OCI-LY7 (cell line): ENCODE data around the gene ZBTB34. TPM values are rescaled to one million over a fixed set of nuclear protein-coding genes. Genes with fewer than 3 reads are reported as not detected.

Experiments used
- BruUV-seq: library from RNA; stranded (reverse); fragments of 400-500 nt; replicated peaks from 2 replicates; lab custom pipeline; 2021; lab: Mats Ljungman, UMichigan
- CTCF ChIA-PET: fragments of 300-600 bp; sonication (Branson Sonifier 250); formaldehyde crosslinking; loops from one replicate; lab custom pipeline; 2022; ENCODE audit warnings: antibody characterized with exemption; ENCODE audit not compliant: unreplicated experiment; lab: Charles Lee
- POLR2A ChIA-PET: fragments of 300-600 bp; sonication (Branson Sonifier 250); formaldehyde crosslinking; loops from one replicate; lab custom pipeline; 2022; ENCODE audit warnings: antibody characterized with exemption; lab: Charles Lee
- DNase-seq: peaks from one replicate; pipeline ENCODE4 v3.0.0-alpha.2; 2015; ENCODE audit warnings: low spot score
- H2AFZ ChIP-seq: fragments of 200-600 bp; sonication (generic), shearing (Covaris generic); 2 replicates; pipeline ENCODE4 v1.6.1; 2014; ENCODE audit warnings: mild to moderate bottlenecking, antibody characterized with exemption, low read length, moderate library complexity
- H3K27ac ChIP-seq: fragments of 200-600 bp; sonication (generic); 2 replicates; pipeline ENCODE4 v1.5.1; 2014; ENCODE audit warnings: mixed run types, low read depth, mild to moderate bottlenecking, moderate library complexity, low read length, inconsistent platforms; ENCODE audit not compliant: poor library complexity, severe bottlenecking
- H3K36me3 ChIP-seq: fragments of 200-600 bp; sonication (generic); 2 replicates; pipeline ENCODE4 v1.6.1; 2014; ENCODE audit warnings: mild to moderate bottlenecking, antibody characterized with exemption, low read length, moderate library complexity, mixed read lengths; ENCODE audit not compliant: insufficient read depth
- H3K4me1 ChIP-seq: fragments of 200-600 bp; sonication (generic); 2 replicates; pipeline ENCODE4 v1.5.1; 2014; ENCODE audit warnings: mild to moderate bottlenecking, low read length; ENCODE audit not compliant: insufficient read depth, poor library complexity, severe bottlenecking
- H3K4me2 ChIP-seq: fragments of 200-600 bp; sonication (generic); 2 replicates; pipeline ENCODE4 v1.6.1; 2014; ENCODE audit warnings: mild to moderate bottlenecking, low read length
- H3K4me3 ChIP-seq: fragments of 200-600 bp; sonication (generic); 2 replicates; pipeline ENCODE4 v1.5.1; 2014; ENCODE audit warnings: mild to moderate bottlenecking, low read depth, low read length; ENCODE audit not compliant: poor library complexity, severe bottlenecking
- H3K79me2 ChIP-seq: fragments of 200-600 bp; sonication (generic); 2 replicates; pipeline ENCODE4 v1.6.1; 2016; ENCODE audit warnings: low read depth, mild to moderate bottlenecking, low read length, moderate library complexity, mixed read lengths; ENCODE audit not compliant: insufficient read depth
- H3K9me2 ChIP-seq: fragments of 200-600 bp; sonication (generic); 2 replicates; pipeline ENCODE4 v1.6.1; 2016; ENCODE audit warnings: mild to moderate bottlenecking, low read length, mixed read lengths; ENCODE audit not compliant: insufficient read depth
- H3K9me3 ChIP-seq: fragments of 200-600 bp; sonication (generic); 2 replicates; pipeline ENCODE4 v1.6.1; 2014; ENCODE audit warnings: mild to moderate bottlenecking, mixed run types, low read length, mixed read lengths
- H4K20me1 ChIP-seq: fragments of 200-600 bp; sonication (generic); 2 replicates; pipeline ENCODE4 v1.6.1; 2014; ENCODE audit warnings: mild to moderate bottlenecking, antibody characterized with exemption, low read length, moderate library complexity, mixed read lengths; ENCODE audit not compliant: insufficient read depth
- EZH2phosphoT487 ChIP-seq: fragments of 200-600 bp; sonication (generic); IDR thresholded peaks from 2 replicates; pipeline ENCODE4 v1.6.1; 2018; ENCODE audit warnings: low read depth, borderline replicate concordance, mild to moderate bottlenecking, mixed run types, antibody characterized with exemption, low read length, moderate library complexity, mixed read lengths
- intact Hi-C: fragments of 100-400 bp; cut with micrococcal nuclease; formaldehyde crosslinking; loops from one replicate; pipeline ENCODE4 v1.10.0; 2022; ENCODE audit not compliant: unreplicated experiment
- total RNA-seq, 2 experiments: library from RNA; depleted of rRNA in 1 of 2; stranded (reverse); fragments of >200 nt in 1 of 2; shearing (Covaris generic) in 1 of 2; gene quantifications; 2 replicates each; pipeline ENCODE4 v1.2.3, GENCODE V29; 2014 to 2022
- TF ChIP-seq, protein P1 (sequence below): fragments of 200-600 bp; sonication (generic); conservative IDR thresholded peaks from 2 replicates; pipeline ENCODE4 v1.5.1; 2014; ENCODE audit warnings: mild to moderate bottlenecking, antibody characterized with exemption, low read length, moderate library complexity, mixed read lengths

The ZBTB34 gene
- total RNA-seq, 2 experiments from 2014 or later, result 6.5 to 11.3 TPM

DNA sequence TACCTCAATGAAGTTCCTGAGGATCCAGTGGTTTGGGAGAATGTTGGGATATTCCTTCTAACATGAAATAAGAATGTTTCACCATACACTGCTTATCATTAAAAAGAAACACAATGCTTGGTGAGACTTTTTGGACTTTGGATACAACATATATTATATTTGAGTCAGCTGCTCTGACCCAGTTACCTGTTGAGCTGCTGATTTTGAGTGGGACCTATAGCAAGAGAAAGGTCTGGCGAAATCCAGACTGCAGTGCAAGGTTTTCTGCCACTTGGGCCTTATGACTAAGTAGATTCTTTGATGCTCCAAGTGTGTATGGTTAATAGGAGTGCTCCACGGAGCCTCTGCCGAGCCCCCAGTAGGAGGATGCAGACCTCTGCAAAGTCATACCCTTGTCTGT is 44.1 kb downstream of the ZBTB34 start:
- Histone ChIP-seq H2AFZ (no peak overlapping the region), H3K79me2 (no peaks in the 10 kb centered on the region), H4K20me1 (no peaks in the 10 kb centered on the region), H3K4me1 (no peaks in the 10 kb centered on the region), H3K36me3 (no peaks in the 10 kb centered on the region), H3K9me3 (peaks cover 16% of the 10 kb centered on the region), H3K4me3 (no peak overlapping the region), H3K4me2 (no peak overlapping the region), H3K9me2 (no peaks in the 10 kb centered on the region), H3K27ac (no peak overlapping the region)
- TF ChIP-seq, protein P1, sequence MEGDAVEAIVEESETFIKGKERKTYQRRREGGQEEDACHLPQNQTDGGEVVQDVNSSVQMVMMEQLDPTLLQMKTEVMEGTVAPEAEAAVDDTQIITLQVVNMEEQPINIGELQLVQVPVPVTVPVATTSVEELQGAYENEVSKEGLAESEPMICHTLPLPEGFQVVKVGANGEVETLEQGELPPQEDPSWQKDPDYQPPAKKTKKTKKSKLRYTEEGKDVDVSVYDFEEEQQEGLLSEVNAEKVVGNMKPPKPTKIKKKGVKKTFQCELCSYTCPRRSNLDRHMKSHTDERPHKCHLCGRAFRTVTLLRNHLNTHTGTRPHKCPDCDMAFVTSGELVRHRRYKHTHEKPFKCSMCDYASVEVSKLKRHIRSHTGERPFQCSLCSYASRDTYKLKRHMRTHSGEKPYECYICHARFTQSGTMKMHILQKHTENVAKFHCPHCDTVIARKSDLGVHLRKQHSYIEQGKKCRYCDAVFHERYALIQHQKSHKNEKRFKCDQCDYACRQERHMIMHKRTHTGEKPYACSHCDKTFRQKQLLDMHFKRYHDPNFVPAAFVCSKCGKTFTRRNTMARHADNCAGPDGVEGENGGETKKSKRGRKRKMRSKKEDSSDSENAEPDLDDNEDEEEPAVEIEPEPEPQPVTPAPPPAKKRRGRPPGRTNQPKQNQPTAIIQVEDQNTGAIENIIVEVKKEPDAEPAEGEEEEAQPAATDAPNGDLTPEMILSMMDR, result no peak
- no peak for TF ChIP-seq EZH2phosphoT487
- intact Hi-C loops, result no loop called here
- ChIA-PET CTCF (no interaction called here), POLR2A (interaction anchor here (0.5 kb wide), 1 partner anchor 672 kb away, joined by 3 read pairs; no protein-coding TSS in a partner anchor)
- BruUV-seq, result no TSS peak
- no peak for DNase-seq

DNA sequence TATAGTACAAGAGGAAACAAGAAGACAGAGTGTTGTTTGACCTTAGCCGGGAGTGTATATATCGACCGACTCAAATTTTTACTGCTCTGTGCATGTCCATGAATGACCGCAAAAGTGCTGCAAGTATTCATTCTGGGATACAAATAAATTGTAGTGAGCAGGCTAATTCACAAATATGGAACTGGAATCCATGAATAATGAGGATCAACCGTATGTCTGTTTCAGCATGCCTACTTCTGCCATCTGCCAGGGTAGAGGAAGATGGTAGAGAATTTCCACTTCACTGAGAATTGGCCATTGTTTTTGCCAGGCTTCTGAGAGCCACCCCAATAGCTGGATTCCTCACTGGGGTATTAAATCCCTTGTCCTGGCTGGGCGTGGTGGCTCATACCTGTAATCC is 45.7 kb downstream of the ZBTB34 start:
- no TSS peak for BruUV-seq
- no peak overlapping the region for H3K4me2 ChIP-seq
- H3K79me2 ChIP-seq, result no peaks in the 10 kb centered on the region
- no peaks in the 10 kb centered on the region for H3K9me2 ChIP-seq
- DNase-seq, result no peak
- H3K4me3 ChIP-seq, result no peak overlapping the region
- ChIA-PET CTCF (no interaction called here), POLR2A (no interaction called here)
- H4K20me1 ChIP-seq, result no peaks in the 10 kb centered on the region
- no peak overlapping the region for H2AFZ ChIP-seq
- H3K36me3 ChIP-seq, result no peaks in the 10 kb centered on the region
- H3K27ac ChIP-seq, result no peak overlapping the region
- no peaks in the 10 kb centered on the region for H3K4me1 ChIP-seq
- TF ChIP-seq EZH2phosphoT487, result no peak
- TF ChIP-seq, protein P1, result no peak
- intact Hi-C loops, result no loop called here
- peaks cover 14% of the 10 kb centered on the region for H3K9me3 ChIP-seq

DNA sequence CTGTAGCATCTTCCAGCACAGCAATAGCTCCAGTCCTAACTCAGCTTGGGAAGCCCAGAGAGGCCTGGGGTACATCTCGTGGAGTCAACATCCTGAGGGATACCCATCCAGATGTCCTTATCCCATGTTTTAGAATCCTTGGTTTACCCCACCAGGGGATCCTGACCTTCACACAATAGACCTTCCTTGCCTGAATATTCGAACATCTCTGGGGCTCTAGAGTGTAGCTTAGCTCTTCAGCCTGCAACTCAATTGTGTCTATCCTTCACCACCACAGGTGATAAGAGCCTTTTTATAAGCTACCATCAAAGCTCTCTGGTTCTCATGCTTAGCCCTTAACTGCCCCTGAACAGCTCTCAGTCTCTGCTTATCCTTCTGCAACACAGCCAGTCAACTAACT is 46.6 kb downstream of the ZBTB34 start:
- H3K79me2 ChIP-seq, result no peaks in the 10 kb centered on the region
- H3K9me3 ChIP-seq, result 0 out of 2 replicates have a peak, but pooled peaks cover 4% of the 10 kb centered on the region
- ChIA-PET CTCF (no interaction called here), POLR2A (no interaction called here)
- H3K36me3 ChIP-seq, result no peaks in the 10 kb centered on the region
- no peak overlapping the region for H2AFZ ChIP-seq
- no peak overlapping the region for H3K4me3 ChIP-seq
- intact Hi-C loops, result no loop called here
- H3K27ac ChIP-seq, result no peak overlapping the region
- DNase-seq, result no peak
- H3K9me2 ChIP-seq, result no peaks in the 10 kb centered on the region
- no peaks in the 10 kb centered on the region for H3K4me1 ChIP-seq
- H4K20me1 ChIP-seq, result no peaks in the 10 kb centered on the region
- BruUV-seq, result no TSS peak
- no peak overlapping the region for H3K4me2 ChIP-seq
- TF ChIP-seq, protein P1, result no peak
